Endodermal cell (in vitro differentiated cells): Measurements from ENCODE around the gene APOM. TPM values are rescaled to one million over a fixed set of nuclear protein-coding genes. Genes with fewer than 3 reads are reported as not detected.

Experiments
- DNase-seq: peaks from one replicate; pipeline ENCODE4 v3.0.0-alpha.2; 2017
- H3K27ac ChIP-seq: 2 replicates; pipeline ENCODE4 v1.5.1; 2013; ENCODE audit warnings: mild to moderate bottlenecking, low read depth, low read length, moderate library complexity
- H3K27me3 ChIP-seq: 2 replicates; pipeline ENCODE4 v1.6.1; 2013; ENCODE audit warnings: mild to moderate bottlenecking, low read length, moderate library complexity; ENCODE audit not compliant: insufficient read depth, control insufficient read depth, poor library complexity, severe bottlenecking
- H3K36me3 ChIP-seq: 2 replicates; pipeline ENCODE4 v1.7.0; 2013; ENCODE audit warnings: mild to moderate bottlenecking, low read length, moderate library complexity; ENCODE audit not compliant: control insufficient read depth, insufficient read depth
- H3K4me1 ChIP-seq: one replicate; pipeline ENCODE4 v1.7.0; 2013; ENCODE audit warnings: low read length; ENCODE audit not compliant: control insufficient read depth, insufficient read depth
- H3K4me3 ChIP-seq: 2 replicates; pipeline ENCODE4 v1.5.1; 2013; ENCODE audit warnings: mild to moderate bottlenecking, low read length, moderate library complexity
- H3K9ac ChIP-seq: 2 replicates; pipeline ENCODE4 v1.6.1; 2013; ENCODE audit warnings: mild to moderate bottlenecking, low read length, moderate library complexity; ENCODE audit not compliant: poor library complexity, severe bottlenecking; ENCODE audit errors: extremely low read depth
- H3K9me3 ChIP-seq: 2 replicates; pipeline ENCODE4 v1.6.1; 2013; ENCODE audit warnings: mild to moderate bottlenecking, low read length, moderate library complexity; ENCODE audit not compliant: control insufficient read depth
- H3K27ac Mint-ChIP-seq: 2 replicates; pipeline ENCODE4 v1.8.0; 2020; ENCODE audit warnings: mixed read lengths
- H3K27me3 Mint-ChIP-seq: 2 replicates; pipeline ENCODE4 v1.8.0; 2021; ENCODE audit warnings: mild to moderate bottlenecking, mixed read lengths; ENCODE audit not compliant: insufficient read depth
- H3K36me3 Mint-ChIP-seq: 2 replicates; pipeline ENCODE4 v1.8.0; 2020; ENCODE audit warnings: low read depth, mixed read lengths
- H3K4me1 Mint-ChIP-seq: 2 replicates; pipeline ENCODE4 v1.8.0; 2020; ENCODE audit warnings: mixed read lengths
- H3K4me3 Mint-ChIP-seq: 2 replicates; pipeline ENCODE4 v1.8.0; 2020; ENCODE audit warnings: mild to moderate bottlenecking, moderate library complexity, mixed read lengths
- H3K9me3 Mint-ChIP-seq: 2 replicates; pipeline ENCODE4 v1.8.0; 2020; ENCODE audit warnings: mild to moderate bottlenecking, mixed read lengths
- CTCF ChIP-seq: fragments of 200-600 bp; sonication (generic); conservative IDR thresholded peaks from 2 replicates; pipeline ENCODE4 v1.5.0; 2021; ENCODE audit warnings: antibody characterized with exemption, mild to moderate bottlenecking
- WGBS, 2 experiments: methylation state at CpG; one replicate each; pipeline versions ENCODE4 v1.1.5 to v1.1.7; 2013; ENCODE audit warnings: missing lambda C conversion rate in 2 of 2, mixed read lengths in 1 of 2; ENCODE audit not compliant: insufficient coverage in 1 of 2, insufficient read length in 1 of 2; 5-methylcytosine and 5-hydroxymethylcytosine counted together
- total RNA-seq, 2 donors: library from RNA; stranded (reverse); fragmentation: NEBNext Ultra II Directional in 1 of 2; extraction: Animal tissue kit (Norgen Biotek cat#: 25700) in 1 of 2; gene quantifications; 2 replicates in 1 of 2; 3 replicates in 1 of 2; pipeline ENCODE4 v1.2.1, GENCODE V29; 2021

The APOM gene
- total RNA-seq, 2 donors from 2014 or later: 1.6 to 3.2 TPM

- peaks cover 68% of the 10 kb centered on the region for H3K36me3 Mint-ChIP-seq
- 80 to 85% methylated on average over 5 to 10 of the region's 11 CpGs for WGBS, 2 experiments
Measured at GRCh38 chr6:31689249-31690110, 33.8 kb downstream of the APOM start.

GRCh38 chr6:31690231-31691077 is 34.8 kb downstream of the APOM start:
- Histone ChIP-seq H3K4me1 (peaks cover 13% of the 10 kb centered on the region), H3K36me3 (peaks cover 81% of the 10 kb centered on the region), H3K9me3 (no peaks in the 10 kb centered on the region), H3K27ac (no peak overlapping the region), H3K4me3 (no peak overlapping the region), H3K9ac (no peak overlapping the region), H3K27me3 (no peaks in the 10 kb centered on the region)
- Mint-ChIP-seq H3K27me3 (no peaks in the 10 kb centered on the region), H3K9me3 (no peaks in the 10 kb centered on the region), H3K4me3 (no peak overlapping the region), H3K4me1 (peaks cover 15% of the 10 kb centered on the region), H3K27ac (peak overlapping the region; percentile 83), H3K36me3 (peaks cover 71% of the 10 kb centered on the region)
- 70 to 74% methylated on average over 4 to 9 of the region's 10 CpGs for WGBS, 2 experiments
- no peak for DNase-seq
- no peak for TF ChIP-seq CTCF

More at GRCh38 chr6:31689249-31690110, 33.8 kb downstream of the APOM start:
- DNase-seq: peak; percentile 84
- TF ChIP-seq CTCF: peak; percentile 73
- Histone ChIP-seq H3K27me3 (no peaks in the 10 kb centered on the region), H3K36me3 (peaks cover 72% of the 10 kb centered on the region), H3K4me1 (peaks cover 13% of the 10 kb centered on the region), H3K9ac (no peak overlapping the region), H3K4me3 (no peak overlapping the region), H3K27ac (no peak overlapping the region), H3K9me3 (no peaks in the 10 kb centered on the region)
- no peaks in the 10 kb centered on the region for H3K9me3 Mint-ChIP-seq
- H3K4me1 Mint-ChIP-seq: peaks cover 15% of the 10 kb centered on the region
- H3K4me3 Mint-ChIP-seq: no peak overlapping the region
- peak overlapping the region; percentile 83 for H3K27ac Mint-ChIP-seq
- no peaks in the 10 kb centered on the region for H3K27me3 Mint-ChIP-seq

GRCh38 chr6:31691078-31691463 is 35.4 kb downstream of the APOM start:
- 93 to 100% methylated on average over 3 to 5 of the region's 6 CpGs for WGBS, 2 experiments
- no peak overlapping the region for H3K4me3 Mint-ChIP-seq
- peak overlapping the region; percentile 83 for H3K27ac Mint-ChIP-seq
- no peak overlapping the region for H3K27ac ChIP-seq
- peaks cover 68% of the 10 kb centered on the region for H3K36me3 Mint-ChIP-seq
- TF ChIP-seq CTCF: no peak
- peaks cover 76% of the 10 kb centered on the region for H3K36me3 ChIP-seq
- H3K9me3 ChIP-seq: no peaks in the 10 kb centered on the region
- no peaks in the 10 kb centered on the region for H3K27me3 ChIP-seq
- no peaks in the 10 kb centered on the region for H3K27me3 Mint-ChIP-seq
- peaks cover 13% of the 10 kb centered on the region for H3K4me1 ChIP-seq
- no peak for DNase-seq
- H3K4me1 Mint-ChIP-seq: peaks cover 15% of the 10 kb centered on the region
- H3K4me3 ChIP-seq: no peak overlapping the region
- no peaks in the 10 kb centered on the region for H3K9me3 Mint-ChIP-seq
- no peak overlapping the region for H3K9ac ChIP-seq
